HepG2 (cell line): ENCODE data around the gene CIAO2B. TPM values are rescaled to one million over a fixed set of nuclear protein-coding genes. Genes with fewer than 3 reads are reported as not detected.

Source experiments
- HNF4A ChIP-seq: sonication (generic); formaldehyde crosslinking; IDR thresholded peaks from 2 replicates; pipeline ENCODE4 v1.4.0; 2020; ENCODE audit warnings: missing genetic modification reagents
- MYNN ChIP-seq: sonication (generic); formaldehyde crosslinking; IDR thresholded peaks from 2 replicates; pipeline ENCODE4 v1.4.0; 2020; ENCODE audit warnings: mild to moderate bottlenecking, low read depth, missing genetic modification reagents
- SKI ChIP-seq: fragments of 450-650 bp; IDR thresholded peaks from one replicate; pipeline ENCODE4 v1.6.1; 2018; ENCODE audit warnings: mild to moderate bottlenecking; ENCODE audit not compliant: partially characterized antibody
- SRF ChIP-seq: IDR thresholded peaks from 2 replicates; pipeline ENCODE4 v1.6.1; 2011; ENCODE audit warnings: mild to moderate bottlenecking, low read depth, low read length, moderate library complexity
- THAP11 ChIP-seq: IDR thresholded peaks from 2 replicates; pipeline ENCODE4 v1.6.1; 2016; ENCODE audit warnings: missing biosample characterization, missing genetic modification reagents
- ZNF652 ChIP-seq: IDR thresholded peaks from 2 replicates; pipeline ENCODE4 v1.6.1; 2016; ENCODE audit warnings: low read depth, borderline replicate concordance
- ZNF776 ChIP-seq: sonication (generic); formaldehyde crosslinking; IDR thresholded peaks from 2 replicates; pipeline ENCODE4 v1.4.0; 2020; ENCODE audit warnings: mild to moderate bottlenecking, missing genetic modification reagents
- ZSCAN31 ChIP-seq: sonication (generic); formaldehyde crosslinking; IDR thresholded peaks from 2 replicates; pipeline ENCODE4 v1.5.0; 2020; ENCODE audit warnings: low read depth, mild to moderate bottlenecking, missing genetic modification reagents
- polyA plus RNA-seq, 8 experiments: library from polyadenylated mRNA; depleted of rRNA in 3 of 8; stranded (reverse) in 7 of 8; unstranded in 1 of 8; fragments of >200 nt; fragmentation: Illumina TruSeq in 4 of 8; extraction: Trizol in 4 of 8; gene quantifications; 2 replicates each; pipeline versions ENCODE4 v1.2.1 to v1.2.3, GENCODE V29; 2011 to 2016; ENCODE audit warnings: low read depth in 4 of 8, missing spikeins in 1 of 8, mixed read lengths in 1 of 8; ENCODE audit not compliant: insufficient read depth in 1 of 8
- total RNA-seq, 5 experiments: library from RNA; depleted of rRNA; stranded (reverse); fragments of >200 nt; fragmentation: Illumina TruSeq; extraction: Trizol; gene quantifications; 2 replicates each; pipeline ENCODE4 v1.2.3, GENCODE V29; 2016; ENCODE audit warnings: low read depth in 1 of 5
- TF ChIP-seq, protein P1 (sequence below): sonication (generic); formaldehyde crosslinking; IDR thresholded peaks from 2 replicates; pipeline ENCODE4 v1.5.0; 2020; ENCODE audit warnings: missing genetic modification reagents
- TF ChIP-seq, protein P2 (sequence below): IDR thresholded peaks from 2 replicates; pipeline ENCODE4 v1.6.1; 2016; ENCODE audit warnings: low read depth, control low read depth
- TF ChIP-seq, protein P3 (sequence below): sonication (generic); formaldehyde crosslinking; IDR thresholded peaks from 2 replicates; pipeline ENCODE4 v1.5.0; 2020; ENCODE audit warnings: missing genetic modification reagents, mild to moderate bottlenecking, borderline replicate concordance
- TF ChIP-seq, protein P4 (sequence below): sonication (generic); formaldehyde crosslinking; IDR thresholded peaks from 2 replicates; pipeline ENCODE4 v1.4.0; 2020; ENCODE audit warnings: missing genetic modification reagents
- TF ChIP-seq, protein P5 (sequence below): sonication (generic); formaldehyde crosslinking; IDR thresholded peaks from one replicate; pipeline ENCODE4 v1.5.1; 2020; ENCODE audit warnings: mild to moderate bottlenecking, missing genetic modification reagents; ENCODE audit errors: not compliant biosample characterization
- TF ChIP-seq, protein P6 (sequence below): sonication (generic); formaldehyde crosslinking; IDR thresholded peaks from 2 replicates; pipeline ENCODE4 v1.4.0; 2020; ENCODE audit warnings: mild to moderate bottlenecking, missing genetic modification reagents

Gene CIAO2B
- total and polyA plus RNA-seq, 2 of the 13 experiments (the other 11 are each of a cell fraction or from before 2014, with no cell fraction given) = 157 to 293 TPM

DNA sequence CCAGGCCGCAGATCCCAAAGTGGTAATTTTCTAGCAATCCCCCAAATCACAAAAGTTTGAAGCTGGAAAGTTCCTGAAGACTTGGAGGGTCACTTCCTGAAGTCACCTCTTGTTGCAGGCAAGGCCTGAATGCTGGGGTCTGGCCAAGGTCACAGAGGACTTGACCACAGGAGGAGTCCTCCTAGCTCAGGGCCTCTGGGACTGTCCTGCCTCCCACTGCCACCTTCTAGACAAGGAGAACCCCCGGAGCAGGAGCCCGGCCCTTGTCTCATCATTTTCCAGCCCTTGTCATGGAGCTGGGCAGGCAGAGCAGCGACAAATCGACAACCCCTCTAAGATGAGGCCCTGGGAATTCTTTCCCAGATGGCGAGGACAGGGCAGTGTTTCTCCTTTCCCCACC lies 15.8 kb downstream of the CIAO2B start (continued):
- TF ChIP-seq, protein P1, sequence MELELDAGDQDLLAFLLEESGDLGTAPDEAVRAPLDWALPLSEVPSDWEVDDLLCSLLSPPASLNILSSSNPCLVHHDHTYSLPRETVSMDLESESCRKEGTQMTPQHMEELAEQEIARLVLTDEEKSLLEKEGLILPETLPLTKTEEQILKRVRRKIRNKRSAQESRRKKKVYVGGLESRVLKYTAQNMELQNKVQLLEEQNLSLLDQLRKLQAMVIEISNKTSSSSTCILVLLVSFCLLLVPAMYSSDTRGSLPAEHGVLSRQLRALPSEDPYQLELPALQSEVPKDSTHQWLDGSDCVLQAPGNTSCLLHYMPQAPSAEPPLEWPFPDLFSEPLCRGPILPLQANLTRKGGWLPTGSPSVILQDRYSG (CRISPR knock-in tag) = no peak
- TF ChIP-seq ZSCAN31 (no peak), MYNN (no peak), SRF (no peak), ZNF776 (0 out of 2 replicates have a peak, but pooled peaks have one; percentile 65), HNF4A (CRISPR knock-in tag) (no peak), ZNF652 (no peak), SKI (no peak), THAP11 (no peak)
- TF ChIP-seq, protein P2, sequence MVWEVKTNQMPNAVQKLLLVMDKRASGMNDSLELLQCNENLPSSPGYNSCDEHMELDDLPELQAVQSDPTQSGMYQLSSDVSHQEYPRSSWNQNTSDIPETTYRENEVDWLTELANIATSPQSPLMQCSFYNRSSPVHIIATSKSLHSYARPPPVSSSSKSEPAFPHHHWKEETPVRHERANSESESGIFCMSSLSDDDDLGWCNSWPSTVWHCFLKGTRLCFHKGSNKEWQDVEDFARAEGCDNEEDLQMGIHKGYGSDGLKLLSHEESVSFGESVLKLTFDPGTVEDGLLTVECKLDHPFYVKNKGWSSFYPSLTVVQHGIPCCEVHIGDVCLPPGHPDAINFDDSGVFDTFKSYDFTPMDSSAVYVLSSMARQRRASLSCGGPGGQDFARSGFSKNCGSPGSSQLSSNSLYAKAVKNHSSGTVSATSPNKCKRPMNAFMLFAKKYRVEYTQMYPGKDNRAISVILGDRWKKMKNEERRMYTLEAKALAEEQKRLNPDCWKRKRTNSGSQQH (CRISPR knock-in tag) = no peak
- TF ChIP-seq, protein P3, sequence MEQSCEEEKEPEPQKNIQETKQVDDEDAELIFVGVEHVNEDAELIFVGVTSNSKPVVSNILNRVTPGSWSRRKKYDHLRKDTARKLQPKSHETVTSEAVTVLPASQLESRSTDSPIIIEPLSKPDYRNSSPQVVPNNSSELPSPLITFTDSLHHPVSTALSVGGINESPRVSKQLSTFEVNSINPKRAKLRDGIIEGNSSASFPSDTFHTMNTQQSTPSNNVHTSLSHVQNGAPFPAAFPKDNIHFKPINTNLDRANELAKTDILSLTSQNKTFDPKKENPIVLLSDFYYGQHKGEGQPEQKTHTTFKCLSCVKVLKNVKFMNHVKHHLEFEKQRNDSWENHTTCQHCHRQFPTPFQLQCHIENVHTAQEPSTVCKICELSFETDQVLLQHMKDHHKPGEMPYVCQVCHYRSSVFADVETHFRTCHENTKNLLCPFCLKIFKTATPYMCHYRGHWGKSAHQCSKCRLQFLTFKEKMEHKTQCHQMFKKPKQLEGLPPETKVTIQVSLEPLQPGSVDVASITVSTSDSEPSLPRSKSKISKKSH = 0 out of 2 replicates have a peak, but pooled peaks have one; percentile 22
- TF ChIP-seq, protein P4, sequence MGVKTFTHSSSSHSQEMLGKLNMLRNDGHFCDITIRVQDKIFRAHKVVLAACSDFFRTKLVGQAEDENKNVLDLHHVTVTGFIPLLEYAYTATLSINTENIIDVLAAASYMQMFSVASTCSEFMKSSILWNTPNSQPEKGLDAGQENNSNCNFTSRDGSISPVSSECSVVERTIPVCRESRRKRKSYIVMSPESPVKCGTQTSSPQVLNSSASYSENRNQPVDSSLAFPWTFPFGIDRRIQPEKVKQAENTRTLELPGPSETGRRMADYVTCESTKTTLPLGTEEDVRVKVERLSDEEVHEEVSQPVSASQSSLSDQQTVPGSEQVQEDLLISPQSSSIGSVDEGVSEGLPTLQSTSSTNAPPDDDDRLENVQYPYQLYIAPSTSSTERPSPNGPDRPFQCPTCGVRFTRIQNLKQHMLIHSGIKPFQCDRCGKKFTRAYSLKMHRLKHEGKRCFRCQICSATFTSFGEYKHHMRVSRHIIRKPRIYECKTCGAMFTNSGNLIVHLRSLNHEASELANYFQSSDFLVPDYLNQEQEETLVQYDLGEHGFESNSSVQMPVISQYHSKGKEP (CRISPR knock-in tag) = no peak
- TF ChIP-seq, protein P5, sequence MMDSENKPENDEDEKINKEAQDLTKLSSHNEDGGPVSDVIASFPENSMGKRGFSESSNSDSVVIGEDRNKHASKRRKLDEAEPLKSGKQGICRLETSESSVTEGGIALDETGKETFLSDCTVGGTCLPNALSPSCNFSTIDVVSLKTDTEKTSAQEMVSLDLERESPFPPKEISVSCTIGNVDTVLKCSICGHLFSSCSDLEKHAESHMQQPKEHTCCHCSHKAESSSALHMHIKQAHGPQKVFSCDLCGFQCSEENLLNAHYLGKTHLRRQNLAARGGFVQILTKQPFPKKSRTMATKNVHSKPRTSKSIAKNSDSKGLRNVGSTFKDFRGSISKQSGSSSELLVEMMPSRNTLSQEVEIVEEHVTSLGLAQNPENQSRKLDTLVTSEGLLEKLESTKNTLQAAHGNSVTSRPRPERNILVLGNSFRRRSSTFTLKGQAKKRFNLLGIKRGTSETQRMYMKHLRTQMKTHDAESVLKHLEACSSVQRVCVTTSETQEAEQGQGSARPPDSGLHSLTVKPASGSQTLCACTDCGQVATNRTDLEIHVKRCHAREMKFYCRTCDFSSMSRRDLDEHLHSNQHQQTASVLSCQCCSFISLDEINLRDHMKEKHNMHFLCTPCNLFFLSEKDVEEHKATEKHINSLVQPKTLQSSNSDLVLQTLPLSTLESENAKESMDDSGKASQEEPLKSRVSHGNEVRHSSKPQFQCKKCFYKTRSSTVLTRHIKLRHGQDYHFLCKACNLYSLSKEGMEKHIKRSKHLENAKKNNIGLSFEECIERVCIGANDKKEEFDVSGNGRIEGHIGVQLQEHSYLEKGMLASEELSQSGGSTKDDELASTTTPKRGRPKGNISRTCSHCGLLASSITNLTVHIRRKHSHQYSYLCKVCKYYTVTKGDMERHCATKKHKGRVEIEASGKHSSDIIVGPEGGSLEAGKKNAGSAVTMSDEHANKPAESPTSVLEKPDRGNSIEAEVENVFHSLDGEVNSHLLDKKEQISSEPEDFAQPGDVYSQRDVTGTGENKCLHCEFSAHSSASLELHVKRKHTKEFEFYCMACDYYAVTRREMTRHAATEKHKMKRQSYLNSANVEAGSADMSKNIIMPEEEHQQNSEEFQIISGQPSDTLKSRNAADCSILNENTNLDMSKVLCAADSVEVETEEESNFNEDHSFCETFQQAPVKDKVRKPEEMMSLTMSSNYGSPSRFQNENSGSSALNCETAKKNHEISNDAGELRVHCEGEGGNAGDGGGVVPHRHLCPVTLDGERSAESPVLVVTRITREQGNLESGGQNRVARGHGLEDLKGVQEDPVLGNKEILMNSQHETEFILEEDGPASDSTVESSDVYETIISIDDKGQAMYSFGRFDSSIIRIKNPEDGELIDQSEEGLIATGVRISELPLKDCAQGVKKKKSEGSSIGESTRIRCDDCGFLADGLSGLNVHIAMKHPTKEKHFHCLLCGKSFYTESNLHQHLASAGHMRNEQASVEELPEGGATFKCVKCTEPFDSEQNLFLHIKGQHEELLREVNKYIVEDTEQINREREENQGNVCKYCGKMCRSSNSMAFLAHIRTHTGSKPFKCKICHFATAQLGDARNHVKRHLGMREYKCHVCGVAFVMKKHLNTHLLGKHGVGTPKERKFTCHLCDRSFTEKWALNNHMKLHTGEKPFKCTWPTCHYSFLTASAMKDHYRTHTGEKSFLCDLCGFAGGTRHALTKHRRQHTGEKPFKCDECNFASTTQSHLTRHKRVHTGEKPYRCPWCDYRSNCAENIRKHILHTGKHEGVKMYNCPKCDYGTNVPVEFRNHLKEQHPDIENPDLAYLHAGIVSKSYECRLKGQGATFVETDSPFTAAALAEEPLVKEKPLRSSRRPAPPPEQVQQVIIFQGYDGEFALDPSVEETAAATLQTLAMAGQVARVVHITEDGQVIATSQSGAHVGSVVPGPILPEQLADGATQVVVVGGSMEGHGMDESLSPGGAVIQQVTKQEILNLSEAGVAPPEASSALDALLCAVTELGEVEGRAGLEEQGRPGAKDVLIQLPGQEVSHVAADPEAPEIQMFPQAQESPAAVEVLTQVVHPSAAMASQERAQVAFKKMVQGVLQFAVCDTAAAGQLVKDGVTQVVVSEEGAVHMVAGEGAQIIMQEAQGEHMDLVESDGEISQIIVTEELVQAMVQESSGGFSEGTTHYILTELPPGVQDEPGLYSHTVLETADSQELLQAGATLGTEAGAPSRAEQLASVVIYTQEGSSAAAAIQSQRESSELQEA (CRISPR knock-in tag) = peak; percentile 0
- TF ChIP-seq, protein P6, sequence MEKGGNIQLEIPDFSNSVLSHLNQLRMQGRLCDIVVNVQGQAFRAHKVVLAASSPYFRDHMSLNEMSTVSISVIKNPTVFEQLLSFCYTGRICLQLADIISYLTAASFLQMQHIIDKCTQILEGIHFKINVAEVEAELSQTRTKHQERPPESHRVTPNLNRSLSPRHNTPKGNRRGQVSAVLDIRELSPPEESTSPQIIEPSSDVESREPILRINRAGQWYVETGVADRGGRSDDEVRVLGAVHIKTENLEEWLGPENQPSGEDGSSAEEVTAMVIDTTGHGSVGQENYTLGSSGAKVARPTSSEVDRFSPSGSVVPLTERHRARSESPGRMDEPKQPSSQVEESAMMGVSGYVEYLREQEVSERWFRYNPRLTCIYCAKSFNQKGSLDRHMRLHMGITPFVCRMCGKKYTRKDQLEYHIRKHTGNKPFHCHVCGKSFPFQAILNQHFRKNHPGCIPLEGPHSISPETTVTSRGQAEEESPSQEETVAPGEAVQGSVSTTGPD (CRISPR knock-in tag) = 0 out of 2 replicates have a peak, but pooled peaks have one; percentile 13
